Superior temporal gyrus (tissue), 1 donor: ENCODE data around the gene ALKBH7.

Experiments
- DNase-seq: peaks from one replicate; pipeline ENCODE4 v3.0.0-alpha.2; 2016; ENCODE audit errors: extremely low spot score

The ALKBH7 gene

DNA sequence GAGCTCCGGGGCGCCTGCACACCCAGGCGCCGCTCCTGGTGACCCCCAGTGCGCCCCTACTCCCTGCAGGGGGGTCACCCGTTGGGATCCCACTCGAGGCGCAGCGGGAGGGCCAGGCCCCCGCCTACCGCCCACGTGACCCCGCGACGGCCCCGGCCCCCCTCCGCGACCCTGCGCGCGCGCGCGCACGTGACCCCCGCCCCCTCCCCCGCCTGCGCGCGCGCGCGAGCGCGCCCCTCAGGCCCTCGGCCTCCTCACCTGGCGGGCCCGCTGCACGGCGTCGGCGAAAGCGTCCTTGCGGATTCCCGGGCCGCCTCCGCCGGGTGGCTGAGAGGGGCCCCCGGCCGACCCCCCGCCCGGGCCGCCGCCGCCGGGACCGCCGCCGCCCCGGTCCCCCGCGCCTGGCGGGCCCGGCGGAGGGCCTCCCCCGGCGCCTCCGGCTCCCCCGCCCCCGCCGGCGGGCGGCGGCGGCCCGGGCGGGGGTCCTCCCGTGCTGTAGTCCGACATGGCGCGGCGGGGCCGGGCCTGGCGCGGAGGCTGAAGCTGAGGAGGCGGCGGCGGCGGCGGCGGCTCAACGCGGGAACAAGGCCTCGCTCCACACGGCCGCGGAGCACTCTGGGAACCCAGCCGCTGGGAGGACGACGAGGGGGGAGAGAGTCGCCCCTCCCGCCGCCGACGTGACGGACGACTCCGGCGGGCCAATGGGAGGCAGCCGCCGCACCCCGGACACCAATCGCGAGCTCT is 51.8 kb downstream of the ALKBH7 start, which contains the start of gene KHSRP:
Gene KHSRP, minus strand, starts transcription at position 617 of the 744 bp plus-strand sequence. Its CDS starts 110 bp downstream, at position 507.
- no peak for DNase-seq
